HCT116 (cell line): ENCODE measurements around the gene UBN1. TPM values are rescaled to one million over a fixed set of nuclear protein-coding genes. Genes with fewer than 3 reads are reported as not detected.

Experiments
- ATAC-seq: fragments of 200-7000 bp; cut with Tn5 transposase; 2 replicates; pipeline ENCODE4 v1.9.1; 2020; ENCODE audit warnings: mild to moderate bottlenecking, moderate library complexity
- BruUV-seq: library from RNA; stranded (reverse); fragments of 400-500 nt; replicated peaks from 2 replicates; lab custom pipeline; 2021; lab: Mats Ljungman, UMichigan
- CTCF ChIA-PET: fragments of 300-600 bp; sonication (Branson Sonifier 250); formaldehyde crosslinking; loops from one replicate; lab custom pipeline; 2021; ENCODE audit warnings: antibody characterized with exemption; lab: Charles Lee
- POLR2A ChIA-PET: fragments of 300-600, 350-600 bp; sonication (Branson Sonifier 250); formaldehyde crosslinking; loops from one replicate; lab custom pipeline; 2021; ENCODE audit warnings: antibody characterized with exemption; lab: Charles Lee
- RAD21 ChIA-PET, 2 experiments: fragments of 300-600 bp; sonication (Branson Sonifier 250); formaldehyde crosslinking; loops; one replicate each; lab custom pipeline; 2023; ENCODE audit warnings: low total read pairs in 2 of 2; ENCODE audit not compliant: uncharacterized antibody in 2 of 2, unreplicated experiment in 2 of 2, low non-redundant PET in 1 of 2; lab: Charles Lee
- DNase-seq: peaks from one replicate; pipeline ENCODE4 v3.0.0-alpha.2; 2010; ENCODE audit warnings: low read depth, low spot score
- H2AFZ ChIP-seq: fragments of 200-600 bp; shearing (Covaris generic), sonication (generic); 2 replicates; pipeline ENCODE4 v1.6.1; 2017; ENCODE audit warnings: low read depth, mixed run types, mixed read lengths, antibody characterized with exemption, low read length; ENCODE audit not compliant: poor library complexity, severe bottlenecking
- H3K27ac ChIP-seq: 2 replicates; pipeline ENCODE4 v1.5.1; 2012; ENCODE audit warnings: low read depth, low read length
- H3K27me3 ChIP-seq: fragments of 200-600 bp; sonication (generic); 2 replicates; pipeline ENCODE4 v1.6.1; 2016; ENCODE audit warnings: mixed run types, low read length, mixed read lengths; ENCODE audit not compliant: insufficient read depth
- H3K36me3 ChIP-seq, 2 experiments: fragments of 200-500 bp in 1 of 2; fragments of 200-600 bp in 1 of 2; sonication (Bioruptor generic) in 1 of 2; sonication (generic) in 1 of 2; 2 replicates each; pipeline versions ENCODE4 v1.5.1 to v1.6.1; 2014 to 2016; ENCODE audit warnings: low read length in 2 of 2, inconsistent platforms in 1 of 2, mixed read lengths in 1 of 2, mixed run types in 1 of 2; ENCODE audit not compliant: insufficient read depth in 2 of 2, control insufficient read depth in 1 of 2
- H3K4me1 ChIP-seq, 2 experiments: fragments of 200-600 bp in 1 of 2; sonication (generic) in 1 of 2; 2 replicates each; pipeline versions ENCODE4 v1.5.1 to v1.6.1; 2012 to 2017; ENCODE audit warnings: low read length in 2 of 2, inconsistent platforms in 1 of 2, mild to moderate bottlenecking in 1 of 2, mixed read lengths in 1 of 2, mixed run types in 1 of 2, moderate library complexity in 1 of 2; ENCODE audit not compliant: insufficient read depth in 2 of 2, control insufficient read depth in 1 of 2
- H3K4me2 ChIP-seq: fragments of 200-600 bp; sonication (generic); 2 replicates; pipeline ENCODE4 v1.6.1; 2017; ENCODE audit warnings: mixed run types, low read length, mixed read lengths
- H3K4me3 ChIP-seq, 2 experiments: fragments of 200-600 bp in 1 of 2; sonication (generic) in 1 of 2; replicated peaks in 1 of 2; 2 replicates each; pipeline ENCODE4 v1.5.1; 2011 to 2016; ENCODE audit warnings: low read length in 2 of 2, control low read depth in 1 of 2, low read depth in 1 of 2, mild to moderate bottlenecking in 1 of 2, mixed read lengths in 1 of 2, mixed run types in 1 of 2
- H3K79me2 ChIP-seq: fragments of 200-600 bp; sonication (generic); 2 replicates; pipeline ENCODE4 v1.6.1; 2017; ENCODE audit warnings: mild to moderate bottlenecking, mixed run types, low read length, moderate library complexity, mixed read lengths; ENCODE audit not compliant: insufficient read depth
- H3K9ac ChIP-seq: fragments of 200-600 bp; sonication (generic); 2 replicates; pipeline ENCODE4 v1.6.1; 2016; ENCODE audit warnings: low read length, mixed read lengths
- H3K9me2 ChIP-seq: fragments of 200-600 bp; sonication (generic), shearing (Covaris generic); 2 replicates; pipeline ENCODE4 v1.6.1; 2017; ENCODE audit warnings: mixed run types, mild to moderate bottlenecking, moderate library complexity; ENCODE audit not compliant: insufficient read depth
- H3K9me3 ChIP-seq, 2 experiments: fragments of 200-500 bp in 1 of 2; fragments of 200-600 bp in 1 of 2; sonication (Bioruptor generic) in 1 of 2; sonication (generic) in 1 of 2; 2 replicates each; pipeline ENCODE4 v1.6.1; 2014 to 2017; ENCODE audit warnings: low read length in 2 of 2, mixed read lengths in 2 of 2, inconsistent platforms in 1 of 2, low read depth in 1 of 2, mild to moderate bottlenecking in 1 of 2, mixed run types in 1 of 2, moderate library complexity in 1 of 2; ENCODE audit not compliant: control insufficient read depth in 1 of 2, insufficient read depth in 1 of 2
- H4K20me1 ChIP-seq: fragments of 200-600 bp; sonication (generic), shearing (Covaris generic); 2 replicates; pipeline ENCODE4 v1.6.1; 2017; ENCODE audit warnings: mixed run types, mild to moderate bottlenecking, moderate library complexity; ENCODE audit not compliant: insufficient read depth
- CBX3 ChIP-seq: IDR thresholded peaks from 2 replicates; pipeline ENCODE4 v1.6.1; 2012; ENCODE audit warnings: low read depth
- JUND ChIP-seq: IDR thresholded peaks from 2 replicates; pipeline ENCODE4 v1.6.1; 2012
- POLR2A ChIP-seq: IDR thresholded peaks from 2 replicates; pipeline ENCODE4 v1.7.0; 2011; ENCODE audit warnings: borderline replicate concordance; ENCODE audit not compliant: insufficient read depth, insufficient read length; ENCODE audit errors: extremely low read depth
- POLR2AphosphoS5 ChIP-seq: IDR thresholded peaks from 2 replicates; pipeline ENCODE4 v1.6.1; 2011; ENCODE audit warnings: mild to moderate bottlenecking, low read depth, low read length, moderate library complexity
- REST ChIP-seq: IDR thresholded peaks from 2 replicates; pipeline ENCODE4 v1.6.1; 2012; ENCODE audit warnings: low read depth
- SIN3A ChIP-seq: IDR thresholded peaks from 2 replicates; pipeline ENCODE4 v1.6.1; 2012; ENCODE audit warnings: low read depth
- SP1 ChIP-seq: IDR thresholded peaks from 2 replicates; pipeline ENCODE4 v1.6.1; 2012; ENCODE audit warnings: low read depth
- SRF ChIP-seq: IDR thresholded peaks from 2 replicates; pipeline ENCODE4 v1.6.1; 2012; ENCODE audit warnings: low read depth
- ZFX ChIP-seq: fragments of 450-650 bp; IDR thresholded peaks from 2 replicates; pipeline ENCODE4 v1.6.1; 2017
- ZNF274 ChIP-seq: fragments of 200-500 bp; sonication (Bioruptor generic); IDR thresholded peaks from 2 replicates; pipeline ENCODE4 v1.6.1; 2014; ENCODE audit warnings: mild to moderate bottlenecking, low read depth, low read length, inconsistent platforms
- intact Hi-C: fragments of 100-400 bp; cut with micrococcal nuclease; formaldehyde crosslinking; loops from 2 replicates; pipeline ENCODE4 v1.10.0; 2022
- total RNA-seq: library from RNA; stranded (reverse); gene quantifications from one replicate; pipeline ENCODE4 v1.2.1, GENCODE V29; 2021; ENCODE audit not compliant: unreplicated experiment

UBN1 gene
- total RNA-seq, 1 experiment from 2014 or later: 31.9 TPM

GRCh38 chr16:4893103-4893862 lies 46.0 kb downstream of the UBN1 start:
- Histone ChIP-seq H3K4me3 (no peak overlapping the region), H3K4me1 (no peaks in the 10 kb centered on the region), H3K9me3 (no peaks in the 10 kb centered on the region), H3K27me3 (no peaks in the 10 kb centered on the region), H3K36me3 (peaks cover 11 to 12% of the 10 kb centered on the region in 2 experiments; a peak in 3 of 4 replicates), H4K20me1 (no peaks in the 10 kb centered on the region), H3K9ac (no peak overlapping the region), H3K4me2 (no peak overlapping the region), H3K9me2 (no peaks in the 10 kb centered on the region), H2AFZ (no peak overlapping the region), H3K79me2 (no peaks in the 10 kb centered on the region), H3K27ac (no peak overlapping the region)
- no TSS peak for BruUV-seq
- DNase-seq: no peak
- intact Hi-C loops: no loop called here
- ChIA-PET RAD21 (no interaction called here), CTCF (no interaction called here), POLR2A (no interaction called here)
- no peak for ATAC-seq
- no peak for TF ChIP-seq JUND
- no peak for TF ChIP-seq ZFX
- no peak for TF ChIP-seq SRF
- no peak for TF ChIP-seq POLR2A
- no peak for TF ChIP-seq REST
- no peak for TF ChIP-seq CBX3
- no peak for TF ChIP-seq SP1
- no peak for TF ChIP-seq SIN3A
- TF ChIP-seq POLR2AphosphoS5: no peak
- no peak for TF ChIP-seq ZNF274
